ENCODE measurements around the gene CTDSP2.

GRCh38 chr12:57864442-57865083 lies 18.0 kb upstream of the CTDSP2 start:
- TF ChIP-seq, protein P1, sequence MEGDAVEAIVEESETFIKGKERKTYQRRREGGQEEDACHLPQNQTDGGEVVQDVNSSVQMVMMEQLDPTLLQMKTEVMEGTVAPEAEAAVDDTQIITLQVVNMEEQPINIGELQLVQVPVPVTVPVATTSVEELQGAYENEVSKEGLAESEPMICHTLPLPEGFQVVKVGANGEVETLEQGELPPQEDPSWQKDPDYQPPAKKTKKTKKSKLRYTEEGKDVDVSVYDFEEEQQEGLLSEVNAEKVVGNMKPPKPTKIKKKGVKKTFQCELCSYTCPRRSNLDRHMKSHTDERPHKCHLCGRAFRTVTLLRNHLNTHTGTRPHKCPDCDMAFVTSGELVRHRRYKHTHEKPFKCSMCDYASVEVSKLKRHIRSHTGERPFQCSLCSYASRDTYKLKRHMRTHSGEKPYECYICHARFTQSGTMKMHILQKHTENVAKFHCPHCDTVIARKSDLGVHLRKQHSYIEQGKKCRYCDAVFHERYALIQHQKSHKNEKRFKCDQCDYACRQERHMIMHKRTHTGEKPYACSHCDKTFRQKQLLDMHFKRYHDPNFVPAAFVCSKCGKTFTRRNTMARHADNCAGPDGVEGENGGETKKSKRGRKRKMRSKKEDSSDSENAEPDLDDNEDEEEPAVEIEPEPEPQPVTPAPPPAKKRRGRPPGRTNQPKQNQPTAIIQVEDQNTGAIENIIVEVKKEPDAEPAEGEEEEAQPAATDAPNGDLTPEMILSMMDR (IDR thresholded peaks at IDR 0.05) = peak in 1 of 6 experiments; percentile 5
- no peak for TF ChIP-seq POLR2A (IDR thresholded peaks at IDR 0.05)
